ENCODE measurements around the gene AGPAT4.

DNA sequence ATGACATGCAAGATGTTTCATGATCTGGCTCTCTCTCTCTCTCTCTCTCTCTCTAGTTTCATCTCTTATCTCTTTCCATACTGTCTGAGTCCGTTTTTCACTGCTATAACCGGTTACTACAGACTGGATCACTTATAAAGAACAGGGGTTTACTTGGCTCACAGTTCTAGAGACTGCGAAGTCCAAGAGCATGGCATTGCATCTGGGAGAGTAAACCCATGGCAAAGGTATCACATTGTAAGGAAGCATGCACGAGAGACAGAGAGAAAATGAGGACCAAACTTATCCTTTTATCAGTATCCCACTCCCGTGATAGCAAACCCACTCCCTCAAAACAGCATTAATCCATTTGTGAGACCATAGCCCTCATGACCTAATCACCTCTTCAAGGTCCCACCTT, 7.2 kb upstream of the AGPAT4 start:
- TF ChIP-seq, protein P1, sequence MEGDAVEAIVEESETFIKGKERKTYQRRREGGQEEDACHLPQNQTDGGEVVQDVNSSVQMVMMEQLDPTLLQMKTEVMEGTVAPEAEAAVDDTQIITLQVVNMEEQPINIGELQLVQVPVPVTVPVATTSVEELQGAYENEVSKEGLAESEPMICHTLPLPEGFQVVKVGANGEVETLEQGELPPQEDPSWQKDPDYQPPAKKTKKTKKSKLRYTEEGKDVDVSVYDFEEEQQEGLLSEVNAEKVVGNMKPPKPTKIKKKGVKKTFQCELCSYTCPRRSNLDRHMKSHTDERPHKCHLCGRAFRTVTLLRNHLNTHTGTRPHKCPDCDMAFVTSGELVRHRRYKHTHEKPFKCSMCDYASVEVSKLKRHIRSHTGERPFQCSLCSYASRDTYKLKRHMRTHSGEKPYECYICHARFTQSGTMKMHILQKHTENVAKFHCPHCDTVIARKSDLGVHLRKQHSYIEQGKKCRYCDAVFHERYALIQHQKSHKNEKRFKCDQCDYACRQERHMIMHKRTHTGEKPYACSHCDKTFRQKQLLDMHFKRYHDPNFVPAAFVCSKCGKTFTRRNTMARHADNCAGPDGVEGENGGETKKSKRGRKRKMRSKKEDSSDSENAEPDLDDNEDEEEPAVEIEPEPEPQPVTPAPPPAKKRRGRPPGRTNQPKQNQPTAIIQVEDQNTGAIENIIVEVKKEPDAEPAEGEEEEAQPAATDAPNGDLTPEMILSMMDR (IDR thresholded peaks at IDR 0.05), result no peak
- TF ChIP-seq EZH2 (IDR thresholded peaks at IDR 0.05; ENCODE audit: borderline replicate concordance, insufficient read depth, low read depth, low read length, poor library complexity, severe bottlenecking), result no peak

Data from B cell (primary cell).